GM21526 (cell line): ENCODE measurements around the gene CHST13.
"Not testable (repeated sequence)": the region's sequence is repeated elsewhere in the genome, so short reads cannot be mapped to it uniquely, and the experiment has no call there.

ENCODE experiments used
- ATAC-seq: cut with Tn5 transposase; IDR thresholded peaks from one replicate; pipeline ENCODE4 v1.9.1; 2021; ENCODE audit warnings: moderate library complexity; ENCODE audit not compliant: unreplicated experiment, low FRiP score

The CHST13 gene

DNA sequence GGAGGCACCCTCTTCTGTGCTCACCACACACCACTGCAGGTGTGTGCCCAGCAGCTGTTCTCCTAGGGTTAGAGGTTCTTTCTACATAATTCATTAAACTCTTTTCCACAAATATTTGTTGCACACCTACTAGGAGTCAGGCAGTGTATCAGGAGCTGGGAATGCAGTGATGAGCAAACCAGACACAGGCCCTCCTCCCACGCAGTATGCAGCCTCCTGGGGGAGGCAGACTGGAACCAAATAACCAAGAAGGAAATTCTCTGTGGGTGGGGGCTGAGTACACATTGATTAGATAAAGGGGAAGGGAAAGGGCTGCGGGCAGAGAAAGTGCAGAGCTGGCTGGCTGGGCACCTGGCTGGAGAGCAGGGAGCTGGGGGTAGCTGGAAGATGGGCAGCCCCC, 53.3 kb downstream of the CHST13 start:
- no peak for ATAC-seq

DNA sequence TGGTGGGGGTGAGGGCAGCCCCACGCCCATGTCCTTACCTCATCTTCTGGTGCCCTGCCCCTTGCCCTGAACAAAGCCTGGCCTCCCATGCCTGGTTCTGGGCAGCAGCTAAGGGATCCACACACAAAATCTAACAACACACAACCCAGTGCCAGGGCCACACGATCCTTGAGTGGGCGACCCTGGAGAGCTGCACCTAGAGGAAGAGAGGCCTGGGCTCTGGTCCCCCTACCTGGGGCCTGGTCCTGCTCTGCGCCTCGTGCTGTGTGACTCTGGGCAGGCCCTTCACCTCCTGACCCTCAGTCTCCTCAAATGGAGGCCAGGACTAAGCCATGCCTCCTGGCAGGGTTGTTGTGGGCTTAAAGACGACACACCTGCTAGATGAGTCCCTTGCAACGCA, 54.7 kb downstream of the CHST13 start:
- no peak for ATAC-seq

DNA sequence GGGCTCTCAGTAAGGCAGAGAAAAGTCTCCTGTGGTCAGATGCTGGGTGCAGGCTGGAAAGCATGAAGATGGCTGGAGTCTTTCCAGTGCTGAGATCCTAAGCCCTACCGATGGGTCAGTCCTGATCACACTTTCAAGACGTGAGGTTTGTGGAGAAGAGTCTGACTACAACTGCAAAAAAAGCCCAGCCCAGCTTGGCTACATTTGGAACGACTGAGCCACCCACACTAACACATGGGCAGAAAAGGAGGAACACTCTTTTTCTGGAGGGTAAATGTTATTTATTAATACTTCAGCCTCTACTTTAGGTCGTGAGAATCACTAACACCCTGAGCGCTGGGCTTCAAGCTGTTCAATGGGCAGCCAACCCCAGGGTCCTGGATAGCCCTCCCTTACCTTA, 56.8 kb downstream of the CHST13 start:
- ATAC-seq, result no peak

DNA sequence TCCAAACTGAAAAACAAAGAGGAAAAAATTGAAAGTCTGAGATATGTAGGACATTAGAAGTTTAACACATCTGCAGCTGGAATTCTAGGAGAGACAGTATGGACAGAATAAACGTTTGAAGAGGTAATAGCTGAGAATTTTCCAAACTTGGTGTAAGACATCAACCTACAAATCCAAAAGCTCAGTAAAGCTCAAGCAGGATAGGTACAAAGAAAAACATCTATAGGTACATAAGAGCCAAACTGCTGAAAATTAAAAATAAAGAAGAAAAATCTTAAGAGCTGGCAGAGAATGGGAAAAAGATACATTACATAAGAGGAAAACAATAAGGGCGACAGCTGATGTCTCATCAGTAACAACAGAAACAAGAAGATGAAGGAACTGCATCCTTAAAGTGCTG, 57.6 kb downstream of the CHST13 start:
- no peak for ATAC-seq

DNA sequence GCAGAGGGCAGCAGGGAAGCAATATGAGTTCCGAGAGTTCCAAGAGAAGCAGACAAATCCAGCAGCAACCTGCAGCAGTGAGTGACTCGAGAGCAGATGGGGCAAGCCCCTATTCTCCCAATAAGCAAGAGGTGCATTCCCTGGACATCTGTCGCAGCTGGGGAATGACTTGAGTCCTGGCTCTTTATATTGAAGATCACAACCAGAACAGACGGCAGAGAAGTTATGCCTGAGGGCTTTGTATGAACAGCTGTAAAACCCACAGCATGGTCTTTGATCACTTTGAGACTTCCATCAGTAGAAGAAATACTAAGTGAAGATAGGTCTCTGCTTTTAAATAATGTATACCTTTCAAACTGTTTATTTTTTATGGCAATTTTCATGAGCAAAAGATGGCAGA, 58.4 kb downstream of the CHST13 start:
- ATAC-seq, result no peak

DNA sequence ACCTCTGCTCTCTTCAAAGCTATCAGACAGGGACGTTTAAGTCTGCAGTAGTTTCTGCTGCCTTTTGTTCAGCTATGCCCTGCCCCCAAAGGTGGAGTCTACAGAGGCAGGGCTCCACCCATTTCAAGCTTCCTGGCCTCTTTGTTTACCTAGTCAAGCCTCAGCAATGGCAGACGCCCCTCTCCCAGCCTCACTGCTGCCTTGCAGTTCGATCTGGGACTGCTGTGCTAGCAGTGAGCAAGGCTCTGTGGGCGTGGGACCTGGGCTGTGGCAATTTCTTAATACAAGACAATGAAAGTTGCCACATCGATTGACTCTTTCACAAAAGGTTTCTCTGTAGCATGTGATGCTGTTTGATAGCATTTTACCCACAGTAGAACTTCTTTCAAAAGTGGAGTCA, 67.6 kb downstream of the CHST13 start:
- ATAC-seq, result not testable (repeated sequence)
